Heart right ventricle (tissue), 16 donors: Measurements from ENCODE around the gene TMEM161A. TPM values are rescaled to one million over a fixed set of nuclear protein-coding genes. Genes with fewer than 3 reads are reported as not detected.
"Not testable (repeated sequence)": the region's sequence is repeated elsewhere in the genome, so short reads cannot be mapped to it uniquely, and the experiment has no call there.

Source experiments
- ATAC-seq, 8 donors: fragments of 200-7000 bp; cut with Tn5 transposase; one replicate each; pipeline ENCODE4 v1.9.1; 2020; ENCODE audit warnings: mild to moderate bottlenecking in 8 of 8, moderate library complexity in 8 of 8, moderate number of reproducible peaks in 1 of 8
- DNase-seq, 2 donors: peaks; one replicate each; pipeline ENCODE4 v3.0.0-alpha.2; 2020
- H3K27ac ChIP-seq, 10 donors: fragments of 200-600 bp; sonication (generic) in 2 of 10; one replicate each; pipeline versions ENCODE4 v1.5.0 to v1.8.0; 2020 to 2022; ENCODE audit warnings: mild to moderate bottlenecking in 3 of 10
- H3K27me3 ChIP-seq, 7 donors: fragments of 200-600 bp; one replicate each; pipeline ENCODE4 v1.8.0; 2021 to 2022; ENCODE audit warnings: mild to moderate bottlenecking in 2 of 7
- H3K36me3 ChIP-seq, 9 donors: fragments of 200-600 bp; sonication (generic) in 1 of 9; one replicate each; pipeline versions ENCODE4 v1.5.0 to v1.8.0; 2020 to 2022; ENCODE audit warnings: mild to moderate bottlenecking in 2 of 9
- H3K4me1 ChIP-seq, 9 donors: fragments of 200-600 bp; sonication (generic) in 1 of 9; one replicate each; pipeline versions ENCODE4 v1.5.0 to v1.8.0; 2020 to 2022; ENCODE audit warnings: mild to moderate bottlenecking in 4 of 9
- H3K4me3 ChIP-seq, 10 donors: fragments of 200-600 bp; sonication (generic) in 2 of 10; one replicate each; pipeline versions ENCODE4 v1.5.0 to v1.8.0; 2020 to 2022; ENCODE audit warnings: mild to moderate bottlenecking in 7 of 10, moderate library complexity in 2 of 10
- H3K9me3 ChIP-seq, 11 donors: fragments of 200-600 bp in 10 of 11; sonication (generic) in 2 of 11; one replicate each; pipeline versions ENCODE4 v1.5.0 to v1.8.0; 2013 to 2022; ENCODE audit warnings: mild to moderate bottlenecking in 2 of 11, control low read depth in 1 of 11, moderate library complexity in 1 of 11
- WGBS, 2 donors: extraction: QIAGEN DNeasy Blood & Tissue Kit; methylation state at CpG; one replicate each; pipeline ENCODE4 v1.1.7; 2013; ENCODE audit warnings: inconsistent platforms in 1 of 2; 5-methylcytosine and 5-hydroxymethylcytosine counted together
- intact Hi-C, 10 donors: fragments of 100-400 bp; cut with DNase I; formaldehyde crosslinking; loops; one replicate each; pipeline versions ENCODE4 v1.11.1 to v1.14.2; 2022
- polyA plus RNA-seq, 2 donors: library from polyadenylated mRNA; stranded (reverse); fragments of 200-250 nt; gene quantifications; one replicate each; pipeline ENCODE4 v1.2.3, GENCODE V29; 2013
- total RNA-seq, 10 donors: library from RNA; stranded (reverse); fragmentation: NEBNext Ultra II Directional in 3 of 10; extraction: Animal tissue kit (Norgen Biotek cat#: 25700) in 3 of 10; gene quantifications; one replicate each; pipeline versions ENCODE4 v1.2.1 to v1.2.4, GENCODE V29; 2021 to 2023
- TF ChIP-seq, protein P1 (sequence below), 9 donors: fragments of 200-600 bp; sonication (generic) in 2 of 9; IDR thresholded peaks; one replicate each; pipeline versions ENCODE4 v1.5.0 to v1.8.0; 2021 to 2022; ENCODE audit warnings: antibody characterized with exemption in 9 of 9, mild to moderate bottlenecking in 5 of 9, moderate library complexity in 1 of 9
- donor health status: Arrhythmogenic right ventricular cardiomyopathy.
- donor health status: ischemic (EF 13 %, LVEDD 7.1; RV severe dilation, severe dysfunction).
- donor health status: healthy with polysubstance abuse.
- donor health status: DM: no; HTN: yes; CAD: no.
- donor health status: DM: no; HTN: no; CAD: no.
- donor health status: ischemic (EF 25% LVEDD 6.9; RV normal size, moderate dysfunction).
- donor health status: ischemic (EF 25% LVEDD 5.7; RV mildly dilated, moderate dysfunction).
- donor health status: healthy.
- donor health status: DM: yes; HTN: yes; CAD: no.
- donor health status: Ischemic cardiomyopathy.
- donor health status: ischemic (EF 35%, LVEDD 5.7; RV mildly dilated, moderate dysfunction).
- donor health status: nonischemic (EF 11% LVEDD 7.7; RV severe dilation, severe dysfunction).
- donor health status: DM: yes; HTN: yes; CAD: no.
- donor health status: PGD.
- donor health status: ischemic (EF 29% LVEDD 5.4; RV normal size, mild dysfunction).
- donor health status: nonischemic (EF 23%, LVEDD 6.1; RV moderate dilation, normal function).

The TMEM161A gene
- total and polyA plus RNA-seq, 12 donors: 11.4 to 27.9 (median 22.1) TPM

GRCh38 chr19:19105365-19106055, 32.8 kb downstream of the TMEM161A start:
- H3K4me3 ChIP-seq: peak overlapping the region in 8 of 10 donors; percentile 21 to 45 (median 42)

GRCh38 chr19:19103167-19103566, 35.1 kb downstream of the TMEM161A start:
- Histone ChIP-seq H3K4me1 (peaks cover 0 to 5% (median 0%) of the 10 kb centered on the region in 9 donors), H3K9me3 (no peaks in the 10 kb centered on the region), H3K27ac (no peak overlapping the region), H3K4me3 (no peak overlapping the region), H3K27me3 (no peaks in the 10 kb centered on the region), H3K36me3 (peaks cover 0 to 44% (median 0%) of the 10 kb centered on the region in 9 donors)
- WGBS, 2 donors: 97 to 98% methylated on average over 11 of the region's 11 CpGs
- no peak for ATAC-seq
- intact Hi-C loops: loop anchor here in 1 of 10 donors (10.0 kb wide), 1 partner anchor 48 kb away; no protein-coding TSS in a partner anchor
- TF ChIP-seq, protein P1, sequence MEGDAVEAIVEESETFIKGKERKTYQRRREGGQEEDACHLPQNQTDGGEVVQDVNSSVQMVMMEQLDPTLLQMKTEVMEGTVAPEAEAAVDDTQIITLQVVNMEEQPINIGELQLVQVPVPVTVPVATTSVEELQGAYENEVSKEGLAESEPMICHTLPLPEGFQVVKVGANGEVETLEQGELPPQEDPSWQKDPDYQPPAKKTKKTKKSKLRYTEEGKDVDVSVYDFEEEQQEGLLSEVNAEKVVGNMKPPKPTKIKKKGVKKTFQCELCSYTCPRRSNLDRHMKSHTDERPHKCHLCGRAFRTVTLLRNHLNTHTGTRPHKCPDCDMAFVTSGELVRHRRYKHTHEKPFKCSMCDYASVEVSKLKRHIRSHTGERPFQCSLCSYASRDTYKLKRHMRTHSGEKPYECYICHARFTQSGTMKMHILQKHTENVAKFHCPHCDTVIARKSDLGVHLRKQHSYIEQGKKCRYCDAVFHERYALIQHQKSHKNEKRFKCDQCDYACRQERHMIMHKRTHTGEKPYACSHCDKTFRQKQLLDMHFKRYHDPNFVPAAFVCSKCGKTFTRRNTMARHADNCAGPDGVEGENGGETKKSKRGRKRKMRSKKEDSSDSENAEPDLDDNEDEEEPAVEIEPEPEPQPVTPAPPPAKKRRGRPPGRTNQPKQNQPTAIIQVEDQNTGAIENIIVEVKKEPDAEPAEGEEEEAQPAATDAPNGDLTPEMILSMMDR (IDR thresholded peaks at IDR 0.05): no peak
- DNase-seq: no peak

More at GRCh38 chr19:19105365-19106055, 32.8 kb downstream of the TMEM161A start:
- TF ChIP-seq, protein P1 (IDR thresholded peaks at IDR 0.05): no peak
- peak overlapping the region in 1 of 10 donors; percentile 44 for H3K27ac ChIP-seq
- DNase-seq (peak; percentile 52 to 58), ATAC-seq (peak; percentile 39 to 86 (median 71))
- no peaks in the 10 kb centered on the region for H3K27me3 ChIP-seq
- intact Hi-C loops: loop anchor here in 1 of 10 donors (10.0 kb wide), 1 partner anchor 51 kb away; no protein-coding TSS in a partner anchor
- 18 to 37% methylated on average over 36 of the region's 36 CpGs for WGBS, 2 donors
- no peaks in the 10 kb centered on the region for H3K9me3 ChIP-seq
- peaks cover 0 to 19% (median 0%) of the 10 kb centered on the region in 9 donors for H3K4me1 ChIP-seq
- H3K36me3 ChIP-seq: peaks cover 0 to 27% (median 0%) of the 10 kb centered on the region in 9 donors

- not testable (repeated sequence) for H3K27me3 ChIP-seq, DNase-seq, ATAC-seq, H3K9me3 ChIP-seq, H3K4me3 ChIP-seq, H3K27ac ChIP-seq, H3K4me1 ChIP-seq
- H3K36me3 ChIP-seq: peaks cover 0 to 44% (median 0%) of the 10 kb centered on the region in 9 donors
- WGBS, 2 donors: 97 to 98% methylated on average over 10 of the region's 10 CpGs
- intact Hi-C loops: loop anchor here in 1 of 10 donors (10.0 kb wide), 1 partner anchor 48 kb away; no protein-coding TSS in a partner anchor
Measured at GRCh38 chr19:19102566-19102965, 35.7 kb downstream of the TMEM161A start.

DNA sequence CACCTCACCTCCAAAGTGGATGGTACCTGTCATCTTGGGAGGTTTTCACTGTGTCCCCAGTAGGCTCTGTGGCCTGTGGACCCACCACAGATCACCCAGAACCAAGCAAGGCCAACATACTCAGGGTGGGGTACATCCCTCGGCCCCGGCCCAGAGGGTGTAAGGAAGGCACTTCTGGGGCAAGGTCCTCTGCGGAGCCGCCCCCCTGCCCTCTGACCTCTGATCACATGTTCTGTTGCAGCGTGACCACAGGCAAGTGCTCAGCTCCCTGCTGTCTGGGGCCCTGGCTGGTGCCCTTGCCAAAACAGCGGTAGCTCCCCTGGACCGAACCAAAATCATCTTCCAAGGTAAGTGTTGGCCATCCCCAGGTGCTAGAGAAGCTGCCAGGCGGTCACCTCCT, 36.7 kb downstream of the TMEM161A start:
- 95 to 99% methylated on average over 8 of the region's 8 CpGs for WGBS, 2 donors
- Histone ChIP-seq H3K27me3 (no peaks in the 10 kb centered on the region), H3K27ac (no peak overlapping the region), H3K4me1 (peaks cover 0 to 5% (median 0%) of the 10 kb centered on the region in 9 donors), H3K9me3 (no peaks in the 10 kb centered on the region), H3K4me3 (no peak overlapping the region), H3K36me3 (peaks cover 0 to 52% (median 0%) of the 10 kb centered on the region in 9 donors)
- ATAC-seq (no peak), DNase-seq (no peak)
- intact Hi-C loops: loop anchor here in 1 of 10 donors (10.0 kb wide), 1 partner anchor 47 kb away; no protein-coding TSS in a partner anchor
- TF ChIP-seq, protein P1 (IDR thresholded peaks at IDR 0.05): no peak
